Upper lobe of left lung (tissue), 4 donors: Measurements from ENCODE around the gene GSPT1.

Source experiments
- CTCF ChIP-seq, 6 experiments: fragments of 450-650 bp in 4 of 6; fragments of 200-600 bp in 2 of 6; sonication (generic) in 2 of 6; IDR thresholded peaks; one replicate each; pipeline ENCODE4 v1.5.1; 2016 to 2019; ENCODE audit warnings: antibody characterized with exemption in 6 of 6
- EP300 ChIP-seq, 4 donors: sonication (generic); formaldehyde crosslinking; IDR thresholded peaks; one replicate each; pipeline ENCODE4 v1.5.1; 2017; ENCODE audit warnings: antibody characterized with exemption in 4 of 4, control low read depth in 2 of 4
- POLR2A ChIP-seq, 4 donors: fragments of 450-650 bp; IDR thresholded peaks; one replicate each; pipeline ENCODE4 v1.5.1; 2016 to 2017; ENCODE audit warnings: antibody characterized with exemption in 4 of 4, mild to moderate bottlenecking in 2 of 4

DNA sequence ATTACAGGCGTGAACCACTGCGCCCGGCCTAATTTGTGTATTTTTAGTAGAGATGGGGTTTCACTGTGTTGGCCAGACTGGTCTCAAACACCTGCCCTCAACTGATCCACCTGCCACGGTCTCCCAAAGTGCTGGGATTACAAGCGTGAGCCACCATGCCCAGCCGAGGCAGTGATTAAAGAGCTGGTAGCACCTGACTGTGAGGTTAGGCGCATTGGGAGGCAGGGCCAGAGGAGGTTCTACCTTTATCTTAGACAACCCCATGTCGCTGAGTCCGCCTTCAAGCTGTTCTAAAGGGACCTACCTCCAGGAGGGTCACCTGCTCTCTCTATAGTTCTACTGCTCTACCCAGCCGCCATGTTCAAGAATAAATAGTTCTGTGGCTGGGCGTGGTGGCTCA, 72.5 kb downstream of the GSPT1 start:
- TF ChIP-seq CTCF (IDR thresholded peaks at IDR 0.05) (no peak), POLR2A (IDR thresholded peaks at IDR 0.05) (no peak), EP300 (IDR thresholded peaks at IDR 0.05) (no peak)
